SK-MEL-5 (cell line): ENCODE data around the gene TRAK1. TPM values are rescaled to one million over a fixed set of nuclear protein-coding genes. Genes with fewer than 3 reads are reported as not detected.

Experiments
- DNase-seq: peaks from one replicate; pipeline ENCODE4 v3.0.0-alpha.2; 2016; ENCODE audit warnings: low read depth, low spot score
- in situ Hi-C: cut with HindIII; loops from 2 replicates; pipeline ENCODE4 v1.10.0; 2016; ENCODE audit warnings: low sequenced_read_pairs, high pct_unique_total_duplicates, low pct_unique_long_range_greater_than_20kb
- total RNA-seq: library from RNA; depleted of rRNA; stranded (reverse); fragments of >200 nt; shearing (Covaris generic); gene quantifications from 2 replicates; pipeline ENCODE4 v1.2.3, GENCODE V29; 2014

TRAK1 gene
- total RNA-seq, 1 experiment from 2014 or later, result 30.8 TPM

DNA sequence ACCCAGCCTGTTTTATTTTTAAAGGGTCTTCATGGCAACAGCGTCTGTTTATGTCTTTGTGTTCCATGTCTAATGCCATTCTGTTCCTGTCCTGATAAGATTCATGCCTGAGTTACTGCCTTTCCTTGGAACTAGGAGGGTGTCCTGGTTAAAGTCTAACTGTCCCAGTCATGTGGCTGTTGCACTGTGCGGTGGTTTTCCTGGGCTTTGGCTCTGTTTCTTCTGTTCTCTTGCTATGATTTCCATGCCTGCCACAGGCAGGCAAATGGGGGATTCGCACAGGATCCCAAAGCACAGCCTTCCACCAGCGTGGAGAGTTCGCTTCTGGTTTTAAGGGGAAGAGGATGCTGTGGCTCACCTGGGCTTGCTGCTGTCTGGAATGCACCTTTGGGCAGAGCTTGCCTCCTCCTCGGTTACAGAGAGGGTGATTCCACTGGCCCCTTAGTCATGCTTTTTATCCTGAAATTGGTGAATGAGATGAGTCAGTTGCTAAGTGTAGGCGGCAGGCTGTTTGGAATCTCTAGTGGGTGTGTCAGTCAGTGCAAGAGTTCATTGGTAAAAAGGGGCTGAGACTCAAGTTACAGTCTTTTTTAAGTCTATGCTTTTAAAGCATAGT, 88.1 kb downstream of the TRAK1 start:
- DNase-seq, result peak; percentile 56
- in situ Hi-C loops, result no loop called here

DNA sequence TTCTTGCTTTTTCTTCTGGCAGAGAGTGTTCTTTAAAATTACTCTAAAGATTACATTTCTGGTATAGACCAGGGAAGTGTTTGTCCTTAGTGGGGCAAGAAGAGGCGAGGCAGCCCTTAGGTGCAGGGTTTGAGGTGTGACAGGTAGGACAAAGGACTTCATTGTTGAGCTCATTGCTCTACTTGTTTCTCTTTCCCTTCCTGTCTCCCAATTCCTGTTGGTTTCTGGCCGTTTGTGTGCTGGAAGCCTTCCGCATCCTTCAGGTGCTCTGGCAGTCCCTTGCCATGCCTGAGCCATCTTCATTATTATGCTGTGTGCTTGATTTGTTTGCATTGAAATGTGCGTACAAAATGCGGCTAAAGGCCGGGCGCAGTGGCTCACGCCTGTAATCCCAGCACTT, 89.7 kb downstream of the TRAK1 start:
- in situ Hi-C loops, result no loop called here
- no peak for DNase-seq

DNA sequence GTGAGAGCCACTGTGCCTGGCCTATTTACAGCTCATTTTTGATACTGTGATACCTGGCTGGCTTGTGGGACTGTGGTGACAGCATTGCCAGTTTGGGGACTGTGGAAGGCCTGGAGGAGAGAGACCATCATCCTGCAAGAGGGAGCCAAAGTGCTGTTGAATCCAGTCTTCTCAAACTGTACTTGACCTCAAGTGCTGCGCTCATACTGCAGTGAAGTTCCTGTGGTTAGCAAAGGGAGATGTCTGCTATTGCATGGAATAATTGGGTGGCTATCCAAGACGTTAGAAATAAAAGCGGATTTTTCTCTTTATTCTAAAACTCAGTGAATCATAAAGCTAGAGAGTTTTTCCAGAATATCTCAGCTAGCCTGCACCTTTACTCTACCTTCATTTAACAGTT, 91.4 kb downstream of the TRAK1 start:
- DNase-seq, result no peak
- in situ Hi-C loops, result no loop called here

DNA sequence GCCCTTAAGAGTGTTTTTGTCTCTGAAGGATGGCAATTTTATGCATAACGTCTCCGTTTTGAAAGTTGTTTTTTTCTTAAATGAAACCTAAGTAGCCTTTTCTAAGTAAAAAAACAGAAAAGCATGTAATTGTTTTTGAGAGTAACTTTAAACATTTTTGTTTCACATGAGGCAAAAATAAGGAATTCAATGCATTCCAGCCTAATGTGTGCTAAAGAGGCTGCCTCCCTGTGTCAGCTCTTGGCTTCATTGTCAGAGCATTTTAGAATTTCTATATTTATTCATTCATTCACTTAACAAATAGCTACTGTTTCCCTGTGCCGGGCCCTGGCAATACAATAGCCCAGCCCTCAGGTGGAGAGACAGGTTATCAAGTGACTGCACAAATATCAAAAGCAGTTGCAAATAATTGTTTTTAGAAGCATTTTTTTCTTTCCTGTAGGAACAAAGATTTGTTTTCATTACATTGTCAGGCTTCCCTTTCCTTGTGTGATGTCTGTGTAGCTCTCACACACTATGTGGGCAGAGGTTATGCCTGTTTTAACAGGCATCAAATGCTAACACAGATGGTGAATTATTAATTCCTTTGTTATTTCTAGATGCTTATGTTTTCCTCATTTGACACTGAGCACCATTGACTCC, 93.0 kb downstream of the TRAK1 start:
- in situ Hi-C loops, result no loop called here
- no peak for DNase-seq

DNA sequence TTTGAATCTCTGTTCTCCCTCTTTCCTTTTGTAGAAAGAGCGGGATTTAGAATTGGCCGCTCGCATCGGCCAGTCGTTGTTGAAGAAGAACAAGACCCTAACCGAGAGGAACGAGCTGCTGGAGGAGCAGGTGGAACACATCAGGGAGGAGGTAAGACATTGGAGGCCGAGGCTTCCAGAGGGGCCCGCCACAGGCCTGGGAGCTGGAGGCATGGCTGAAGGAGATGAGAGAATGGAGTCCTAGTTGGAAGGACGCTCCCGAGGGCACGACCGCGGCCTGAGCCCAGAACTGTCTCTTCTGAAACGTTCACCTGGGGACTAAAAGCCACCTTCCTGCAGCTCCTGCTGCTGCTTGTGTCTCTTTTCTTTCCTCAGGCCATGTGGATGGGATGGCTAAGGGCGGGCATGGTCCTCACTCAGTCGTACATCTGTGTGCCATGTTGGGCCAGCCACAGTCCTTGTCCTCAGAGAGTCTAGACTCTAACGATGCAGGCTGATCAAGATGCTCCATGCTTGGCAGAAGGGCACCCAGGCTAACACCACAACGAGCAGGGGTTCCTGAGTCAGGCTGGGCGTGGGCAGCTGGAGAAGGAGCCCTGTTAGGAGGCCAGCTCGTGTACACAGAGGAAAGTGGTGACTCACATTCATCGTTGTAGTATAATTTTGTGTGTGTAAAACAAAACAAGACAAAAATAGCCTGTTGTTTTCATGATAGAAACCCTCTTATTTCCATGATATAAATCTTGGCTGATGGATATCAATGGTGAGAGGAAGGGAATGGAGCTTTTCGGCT, 93.7 kb downstream of the TRAK1 start:
- in situ Hi-C loops, result no loop called here
- no peak for DNase-seq

DNA sequence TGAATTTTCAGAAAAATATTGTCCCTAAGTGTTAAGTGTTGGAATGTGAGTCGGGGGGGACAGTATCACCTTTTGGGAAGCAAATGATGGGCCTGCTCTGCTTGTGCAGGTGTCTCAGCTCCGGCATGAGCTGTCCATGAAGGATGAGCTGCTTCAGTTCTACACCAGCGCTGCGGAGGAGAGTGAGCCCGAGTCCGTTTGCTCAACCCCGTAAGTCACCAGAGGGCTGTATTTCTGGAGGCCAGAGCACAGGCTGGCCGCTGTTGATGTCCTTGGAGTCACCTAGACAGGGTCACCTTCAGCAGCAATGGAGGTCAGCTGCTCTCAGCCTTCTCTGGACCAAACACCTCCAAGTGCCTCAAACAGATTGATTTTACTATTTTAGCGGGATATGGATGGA, 96.8 kb downstream of the TRAK1 start:
- in situ Hi-C loops, result no loop called here
- no peak for DNase-seq

DNA sequence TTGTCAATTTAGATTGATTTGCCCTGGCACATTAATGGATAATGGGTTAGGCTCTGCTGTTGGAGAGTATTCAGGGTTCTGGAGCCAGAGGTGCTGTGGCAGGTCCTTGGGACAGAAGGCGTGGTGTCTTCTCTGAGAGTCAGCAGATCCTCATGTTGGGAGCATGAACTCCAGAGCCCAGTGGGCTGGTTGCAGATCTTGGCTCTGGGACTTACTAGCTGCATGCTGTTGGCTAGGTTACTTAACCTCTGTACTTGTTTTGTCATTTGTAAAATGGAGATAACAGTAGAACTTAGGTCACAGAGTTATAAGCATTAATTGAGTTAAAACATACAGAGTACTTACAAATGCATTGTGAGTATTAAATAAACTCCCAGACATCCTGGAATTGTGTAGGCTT, 97.2 kb downstream of the TRAK1 start:
- DNase-seq, result no peak
- in situ Hi-C loops, result no loop called here

DNA sequence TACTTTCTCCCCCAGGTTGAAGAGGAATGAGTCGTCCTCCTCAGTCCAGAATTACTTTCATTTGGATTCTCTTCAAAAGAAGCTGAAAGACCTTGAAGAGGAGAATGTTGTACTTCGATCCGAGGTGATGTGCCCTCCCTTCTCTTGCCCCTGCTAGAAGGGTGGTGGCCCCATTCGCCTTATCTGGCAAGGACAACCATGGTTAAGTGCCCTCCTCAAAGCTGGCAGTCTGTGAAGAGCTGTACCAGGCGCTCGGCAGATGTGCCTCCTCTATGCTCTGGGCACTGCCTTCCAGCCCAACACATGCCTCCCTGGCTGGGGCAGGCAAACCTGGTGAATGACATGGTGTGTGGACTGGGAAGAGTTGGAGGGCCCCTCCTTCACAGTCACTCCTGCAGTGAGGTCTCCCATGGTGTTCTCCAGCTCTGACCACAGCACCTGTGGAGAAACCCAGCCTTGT, 97.9 kb downstream of the TRAK1 start:
- in situ Hi-C loops, result no loop called here
- no peak for DNase-seq

DNA sequence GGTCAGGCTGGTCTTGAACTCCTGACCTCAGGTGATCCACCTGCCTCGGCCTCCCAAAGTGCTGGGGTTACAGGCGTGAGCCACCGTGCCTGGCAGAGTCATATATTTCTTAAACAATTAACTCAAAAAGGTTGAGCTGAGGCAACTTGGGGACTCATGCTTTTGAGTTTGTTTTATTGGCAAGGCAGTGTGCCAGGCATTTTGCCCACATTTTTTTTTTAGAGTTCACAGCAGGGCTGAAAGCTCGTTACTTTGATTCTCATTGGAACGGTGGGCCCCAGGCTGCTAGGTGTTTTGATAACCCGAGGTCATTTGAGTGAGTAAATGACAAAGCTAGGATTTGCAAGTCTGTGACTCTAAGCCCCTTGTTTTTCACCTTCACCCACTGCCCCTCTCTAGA, 98.6 kb downstream of the TRAK1 start:
- DNase-seq, result no peak
- in situ Hi-C loops, result no loop called here

DNA sequence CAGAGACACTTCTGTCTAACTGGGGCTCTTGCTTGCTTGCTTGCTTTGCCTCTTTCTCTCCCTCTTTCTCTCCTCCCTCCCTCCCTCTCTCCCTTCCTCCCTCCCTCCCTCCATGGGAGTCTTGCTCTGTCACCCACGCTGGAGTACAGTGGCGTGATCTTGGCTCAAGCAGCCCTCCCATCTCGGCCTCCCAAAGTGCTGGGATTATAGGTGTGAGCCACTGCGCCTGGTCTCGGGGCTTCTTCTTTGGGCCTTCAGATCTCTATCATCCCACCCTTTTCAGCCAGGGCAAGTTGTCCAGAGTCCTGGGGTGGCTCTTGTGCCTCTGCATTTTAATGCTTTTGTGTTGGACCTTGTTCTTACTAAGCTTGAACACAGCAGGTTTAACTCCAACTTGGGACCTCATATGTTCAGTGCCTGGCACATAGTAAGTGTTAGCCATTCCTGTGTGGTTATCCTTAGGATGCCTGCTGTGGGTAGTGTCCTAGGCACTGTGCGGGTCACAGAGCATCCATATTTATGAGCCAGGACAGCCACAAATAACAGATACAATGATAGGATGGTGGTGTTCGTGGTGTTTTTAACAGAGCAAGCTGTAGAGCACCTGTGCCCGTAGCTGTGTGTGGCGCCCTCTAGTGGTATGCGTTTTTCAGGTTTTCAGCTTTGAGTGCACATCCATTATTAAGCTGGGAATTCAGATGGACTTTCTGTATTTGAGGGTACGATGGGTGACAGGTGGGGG, 99.7 kb downstream of the TRAK1 start:
- in situ Hi-C loops, result no loop called here
- DNase-seq, result peak; percentile 79

DNA sequence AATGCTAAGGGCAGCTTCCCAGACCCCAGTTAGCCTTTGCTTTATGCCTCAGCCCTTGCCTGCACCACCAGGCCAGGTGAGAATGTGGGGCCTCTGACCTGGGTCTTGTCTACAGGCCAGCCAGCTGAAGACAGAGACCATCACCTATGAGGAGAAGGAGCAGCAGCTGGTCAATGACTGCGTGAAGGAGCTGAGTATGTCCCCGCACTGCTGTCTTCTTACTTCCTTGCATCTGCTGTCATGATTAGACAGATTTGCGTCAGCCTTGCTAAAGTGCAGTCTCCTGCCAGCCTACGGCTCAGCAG, 100.2 kb downstream of the TRAK1 start:
- no peak for DNase-seq
- in situ Hi-C loops, result no loop called here

DNA sequence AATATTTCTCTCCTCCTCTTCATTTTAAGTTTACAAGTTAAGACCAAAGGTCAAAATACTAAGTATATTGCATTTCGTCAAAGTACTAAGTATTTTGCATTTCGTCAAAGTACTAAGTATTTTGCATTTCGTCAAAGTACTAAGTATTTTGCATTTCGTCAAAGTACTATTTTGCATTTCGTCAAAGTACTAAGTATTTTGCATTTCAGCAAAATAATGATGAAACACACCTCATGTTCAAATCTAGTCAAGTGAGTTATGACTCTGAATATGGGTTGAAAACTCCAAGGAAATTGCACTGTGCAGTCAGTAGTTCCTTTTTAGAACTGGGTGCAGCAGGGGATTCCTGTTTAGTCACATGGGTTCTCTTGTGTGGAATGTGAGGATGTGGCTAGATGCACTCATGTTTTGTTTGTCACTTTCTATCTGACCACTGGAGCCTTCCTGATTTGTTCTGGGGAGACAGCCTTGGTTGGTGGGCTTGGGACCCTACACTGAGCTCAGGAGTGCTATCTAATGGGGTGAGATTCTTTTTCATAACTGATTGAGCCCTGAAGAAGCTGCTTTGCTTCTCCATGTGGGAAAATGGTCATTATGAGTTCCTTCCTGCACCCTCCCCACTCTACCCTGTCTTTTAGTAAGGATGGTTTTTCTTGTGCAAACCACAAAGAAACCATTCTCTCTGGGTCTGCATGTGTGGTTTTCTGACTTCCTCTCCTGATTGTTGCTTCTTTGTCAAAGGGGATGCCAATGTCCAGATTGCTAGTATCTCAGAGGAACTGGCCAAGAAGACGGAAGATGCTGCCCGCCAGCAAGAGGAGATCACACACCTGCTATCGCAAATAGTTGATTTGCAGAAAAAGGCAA, 101.4 kb downstream of the TRAK1 start:
- DNase-seq, result peak; percentile 92
- in situ Hi-C loops, result no loop called here

DNA sequence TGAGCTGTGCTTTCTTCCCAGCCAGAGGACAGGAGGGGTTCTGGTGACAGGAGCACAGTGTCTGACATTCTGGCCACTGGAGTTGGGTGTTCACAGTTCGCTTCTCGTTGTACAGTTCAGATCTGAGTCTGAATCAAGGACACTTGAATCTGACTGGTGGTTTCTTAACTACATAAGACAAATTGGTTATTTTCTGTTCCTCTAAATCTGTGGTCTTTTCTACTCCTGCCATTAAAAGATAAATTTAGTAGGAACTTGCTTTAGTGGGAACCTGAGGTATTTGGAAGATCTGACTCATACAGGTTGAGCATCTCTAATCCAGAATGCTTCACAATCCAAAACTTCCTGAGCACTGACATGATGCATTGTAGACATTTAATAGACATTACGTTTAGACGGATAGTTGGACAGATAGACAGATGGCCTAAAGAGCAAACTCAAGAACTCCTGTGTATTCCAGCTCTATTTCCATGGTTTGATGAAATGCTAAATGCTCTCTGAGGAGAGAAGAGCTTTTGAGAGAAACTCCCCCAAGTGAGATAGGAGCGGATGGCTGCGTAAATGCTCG, 103.9 kb downstream of the TRAK1 start:
- in situ Hi-C loops, result no loop called here
- no peak for DNase-seq

DNA sequence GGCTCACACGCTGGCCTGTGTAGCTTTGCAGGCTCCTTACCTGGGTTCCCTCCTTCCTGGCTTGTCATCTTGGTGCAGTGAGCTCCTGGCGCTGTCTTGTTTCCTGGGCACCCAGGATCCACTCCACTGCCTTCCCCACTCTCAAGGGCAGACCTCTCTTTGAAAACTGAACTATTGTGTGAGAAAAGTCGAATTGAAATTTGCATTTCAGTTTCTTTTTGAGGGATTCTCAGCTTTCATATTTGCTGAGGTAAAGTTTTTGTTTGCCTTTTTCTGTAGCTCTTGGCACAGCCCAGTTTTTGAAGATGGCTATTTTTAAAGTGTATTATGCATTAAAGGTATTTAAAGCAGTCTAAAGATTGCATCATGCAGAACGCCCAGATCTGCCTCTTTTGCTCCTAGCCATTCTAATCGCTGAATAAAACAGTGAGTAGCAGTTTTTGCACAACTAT, 104.7 kb downstream of the TRAK1 start:
- no peak for DNase-seq
- in situ Hi-C loops, result no loop called here

DNA sequence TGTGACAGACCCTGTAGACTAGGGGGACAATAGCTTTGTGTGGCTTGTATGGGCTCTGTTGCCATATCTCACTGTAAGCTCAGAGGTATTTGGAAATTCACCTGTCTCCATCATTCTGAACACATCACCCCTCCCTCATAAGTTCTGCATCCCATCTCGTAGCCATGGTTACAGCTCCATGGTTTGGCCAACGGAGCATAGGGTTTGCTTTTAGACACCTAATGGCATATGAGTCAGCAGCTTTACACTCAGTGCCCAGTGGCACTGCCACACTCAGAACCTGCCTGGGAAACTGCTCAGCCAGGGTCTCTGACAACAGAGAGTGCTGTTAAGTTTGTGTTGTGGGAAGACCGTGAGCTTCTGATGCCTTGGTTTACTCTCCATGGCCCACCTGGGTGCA, 107.6 kb downstream of the TRAK1 start:
- in situ Hi-C loops, result no loop called here
- DNase-seq, result no peak

DNA sequence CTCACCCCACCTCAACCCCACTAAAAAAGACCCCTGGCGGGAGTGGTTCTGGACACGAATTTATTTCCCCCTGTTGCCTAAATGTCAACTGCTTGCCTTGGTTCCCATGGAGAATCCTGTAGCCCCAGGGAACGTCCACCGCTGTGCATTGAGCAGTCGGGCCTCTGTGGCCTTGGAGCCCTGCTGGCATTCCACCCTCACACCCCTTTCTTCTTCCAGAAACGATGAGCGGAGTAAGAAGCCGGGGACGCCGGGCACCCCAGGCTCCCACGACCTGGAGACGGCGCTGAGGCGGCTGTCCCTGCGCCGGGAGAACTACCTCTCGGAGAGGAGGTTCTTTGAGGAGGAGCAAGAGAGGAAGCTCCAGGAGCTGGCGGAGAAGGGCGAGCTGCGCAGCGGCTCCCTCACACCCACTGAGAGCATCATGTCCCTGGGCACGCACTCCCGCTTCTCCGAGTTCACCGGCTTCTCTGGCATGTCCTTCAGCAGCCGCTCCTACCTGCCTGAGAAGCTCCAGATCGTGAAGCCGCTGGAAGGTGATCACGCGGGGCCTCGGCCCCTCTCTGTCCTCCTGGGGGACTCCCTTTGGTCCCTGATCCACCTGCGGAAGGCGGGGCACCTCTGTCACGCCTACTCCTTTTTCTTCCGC, 111.2 kb downstream of the TRAK1 start:
- in situ Hi-C loops, result no loop called here

More for the DNA sequence above, 111.2 kb downstream of the TRAK1 start:
- no peak for DNase-seq
